Stimulated activated CD4-positive, alpha-beta T cell treated with anti-CD3 and anti-CD28 coated beads, Interleukin-15, amount 100 ng/mL, for 48 hours (primary cell): ENCODE measurements around the gene NR2C2AP.

ENCODE experiments used
- DNase-seq, 2 donors: peaks; one replicate each; pipeline ENCODE4 v3.0.0-alpha.2; 2020; ENCODE audit warnings: low read depth in 2 of 2

NR2C2AP gene

DNA sequence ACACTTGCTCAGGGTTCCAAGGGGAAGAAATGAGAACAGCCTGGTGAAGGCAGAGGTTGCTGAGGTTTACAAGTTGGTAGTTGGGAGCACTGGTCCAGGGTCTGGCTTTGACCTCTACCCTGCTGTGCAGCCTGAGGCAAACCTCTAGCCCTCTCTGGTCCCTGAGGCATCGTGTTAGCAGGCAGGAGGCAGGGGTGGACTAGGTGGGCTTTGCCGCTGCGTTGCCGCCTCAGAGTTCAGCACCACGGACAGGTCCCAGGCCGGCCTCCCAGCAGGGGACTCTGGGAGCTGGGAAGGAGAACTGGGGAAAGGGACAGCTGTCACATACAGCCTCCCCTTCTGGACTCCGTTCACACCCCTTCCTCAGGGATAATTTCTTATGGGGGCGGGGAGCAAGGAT, 11.7 kb upstream of the NR2C2AP start:
- DNase-seq: no peak

DNA sequence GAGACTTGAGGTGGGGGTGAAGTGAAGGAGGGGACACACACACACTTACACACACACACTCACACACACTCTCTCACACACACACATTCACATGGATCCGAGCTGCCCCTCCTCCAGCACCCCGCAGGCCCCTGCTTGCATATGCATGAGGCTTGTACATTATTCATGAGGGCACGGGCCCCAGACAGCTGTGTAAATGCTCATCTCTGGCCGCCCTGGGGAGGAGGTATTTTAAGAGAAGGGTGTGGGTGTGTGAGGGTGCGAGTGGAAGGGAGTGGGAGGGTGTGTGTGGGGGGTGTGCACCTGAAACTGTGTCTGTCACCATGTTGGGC, 10.9 kb upstream of the NR2C2AP start:
- no peak for DNase-seq

DNA sequence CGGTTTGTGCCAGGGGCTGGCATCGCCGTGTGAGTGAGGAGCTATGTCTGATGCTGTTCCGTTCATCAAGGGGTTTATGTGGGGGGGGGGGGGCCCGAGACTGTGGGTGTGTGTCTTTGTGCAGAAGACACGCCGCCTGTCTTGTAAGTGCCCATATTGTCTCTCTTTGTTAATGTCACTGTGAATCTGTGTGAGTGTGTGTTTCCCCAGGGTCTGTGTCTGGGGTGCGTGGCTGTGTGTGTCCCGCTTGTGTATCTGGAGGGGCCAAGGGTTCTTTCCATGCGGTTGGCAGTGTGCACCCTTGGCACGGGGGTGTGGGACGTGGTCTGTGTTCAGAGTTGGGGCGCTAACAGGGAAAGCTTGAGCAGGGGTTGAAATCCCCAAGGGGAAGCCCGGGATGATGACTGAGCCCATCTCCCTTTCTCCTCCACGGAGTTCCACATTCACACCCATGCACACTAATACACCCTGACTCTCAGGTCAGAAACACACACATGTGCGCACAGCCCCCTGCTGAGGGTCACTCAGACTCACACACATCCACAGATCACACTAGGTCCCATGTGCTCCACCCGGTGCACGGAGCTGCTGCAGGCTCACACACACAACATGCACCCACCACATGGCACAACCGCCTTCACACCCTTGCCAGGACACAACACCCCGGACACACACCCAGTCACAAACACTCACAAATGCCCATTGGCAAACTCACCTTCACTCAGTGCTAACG, 10.4 kb upstream of the NR2C2AP start:
- DNase-seq: no peak

DNA sequence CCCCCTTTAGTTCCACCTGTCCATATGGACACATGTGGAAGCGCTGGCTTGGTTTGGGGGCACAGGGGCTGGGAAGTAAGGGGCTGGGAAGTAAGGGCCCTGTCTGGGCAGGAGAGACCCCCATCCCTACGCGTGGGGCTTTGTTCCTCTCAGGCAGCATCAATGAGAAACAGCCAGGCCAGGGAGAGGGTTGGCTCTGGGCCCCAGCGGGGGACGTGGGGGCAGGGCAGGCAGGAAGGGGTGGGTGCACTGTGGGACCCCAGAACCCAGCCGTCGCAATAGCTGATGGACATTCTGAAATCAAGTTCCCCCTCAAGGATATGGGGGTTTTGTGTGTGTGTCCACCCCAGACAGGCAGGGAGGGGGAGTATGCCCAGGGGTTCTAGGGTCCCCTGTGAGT, 9.7 kb upstream of the NR2C2AP start:
- no peak for DNase-seq

DNA sequence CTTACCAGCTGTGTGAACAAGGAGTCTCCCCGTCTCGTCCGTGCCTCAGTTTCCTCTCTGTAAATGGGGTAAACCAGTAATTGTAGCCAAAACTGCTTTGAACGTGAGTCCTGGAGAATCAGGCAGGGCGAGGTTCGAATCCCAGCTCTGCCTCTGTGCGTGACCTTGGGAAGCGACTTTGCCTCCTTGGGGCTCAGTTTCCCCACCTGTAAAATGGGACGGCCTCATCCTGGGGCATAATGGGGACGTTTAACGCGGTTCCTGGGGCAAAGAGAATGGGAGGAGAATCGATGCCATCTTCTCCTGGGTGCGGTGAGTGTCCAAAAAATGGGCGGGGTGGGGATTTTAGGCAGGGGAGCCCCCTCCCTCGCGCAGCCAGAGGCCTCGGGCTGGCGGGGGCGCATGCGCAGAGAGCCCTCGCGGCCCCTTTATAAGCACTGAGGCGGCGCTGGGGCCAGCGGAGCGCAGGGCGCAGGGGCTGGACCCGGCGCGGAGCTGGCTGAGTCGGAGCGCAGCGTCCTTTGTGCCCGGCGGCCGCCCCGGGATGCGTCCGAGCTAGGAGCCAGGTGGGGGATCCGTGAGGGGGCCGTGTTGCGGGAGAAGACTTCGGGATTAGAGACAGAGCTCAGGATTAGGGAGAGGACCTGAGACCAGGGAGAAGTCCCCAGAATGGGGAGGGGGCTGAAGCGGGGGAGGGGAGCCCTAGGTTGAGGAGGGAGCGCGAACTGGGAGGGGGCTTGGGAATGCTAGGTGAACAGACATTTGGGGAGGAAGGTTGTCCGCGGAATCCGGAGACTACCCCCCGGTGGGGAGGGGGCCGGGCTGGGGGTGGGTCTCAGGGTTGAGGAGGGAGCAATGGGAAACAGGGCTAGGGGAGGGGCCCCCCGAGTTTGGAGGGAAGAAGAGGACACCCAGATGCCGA, 8.5 kb upstream of the NR2C2AP start, which contains the start of gene NCAN:
Gene NCAN, plus strand, starts transcription at position 460 of the 922 bp plus-strand sequence. CDS start 4,996 bp downstream, outside the sequence.
- DNase-seq: no peak

DNA sequence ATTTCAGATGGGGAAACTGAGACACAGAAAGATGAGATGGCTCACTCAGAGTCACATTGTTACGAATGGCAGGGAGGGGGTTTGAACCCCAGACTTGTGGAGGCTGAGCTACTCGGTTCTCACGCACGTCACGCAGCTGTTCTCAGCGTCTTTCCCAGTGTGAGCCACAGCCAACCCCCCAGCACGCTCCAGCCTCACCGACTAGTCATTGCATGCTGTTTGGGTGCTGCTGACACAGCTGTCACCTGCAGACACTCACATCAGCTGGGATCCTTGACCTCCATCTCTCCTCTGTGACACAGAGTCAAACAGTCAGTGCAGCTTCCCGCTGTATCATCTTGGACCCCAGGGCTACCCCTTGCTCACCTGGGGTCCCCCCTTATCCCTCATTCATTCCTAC, 6.2 kb upstream of the NR2C2AP start:
- no peak for DNase-seq

DNA sequence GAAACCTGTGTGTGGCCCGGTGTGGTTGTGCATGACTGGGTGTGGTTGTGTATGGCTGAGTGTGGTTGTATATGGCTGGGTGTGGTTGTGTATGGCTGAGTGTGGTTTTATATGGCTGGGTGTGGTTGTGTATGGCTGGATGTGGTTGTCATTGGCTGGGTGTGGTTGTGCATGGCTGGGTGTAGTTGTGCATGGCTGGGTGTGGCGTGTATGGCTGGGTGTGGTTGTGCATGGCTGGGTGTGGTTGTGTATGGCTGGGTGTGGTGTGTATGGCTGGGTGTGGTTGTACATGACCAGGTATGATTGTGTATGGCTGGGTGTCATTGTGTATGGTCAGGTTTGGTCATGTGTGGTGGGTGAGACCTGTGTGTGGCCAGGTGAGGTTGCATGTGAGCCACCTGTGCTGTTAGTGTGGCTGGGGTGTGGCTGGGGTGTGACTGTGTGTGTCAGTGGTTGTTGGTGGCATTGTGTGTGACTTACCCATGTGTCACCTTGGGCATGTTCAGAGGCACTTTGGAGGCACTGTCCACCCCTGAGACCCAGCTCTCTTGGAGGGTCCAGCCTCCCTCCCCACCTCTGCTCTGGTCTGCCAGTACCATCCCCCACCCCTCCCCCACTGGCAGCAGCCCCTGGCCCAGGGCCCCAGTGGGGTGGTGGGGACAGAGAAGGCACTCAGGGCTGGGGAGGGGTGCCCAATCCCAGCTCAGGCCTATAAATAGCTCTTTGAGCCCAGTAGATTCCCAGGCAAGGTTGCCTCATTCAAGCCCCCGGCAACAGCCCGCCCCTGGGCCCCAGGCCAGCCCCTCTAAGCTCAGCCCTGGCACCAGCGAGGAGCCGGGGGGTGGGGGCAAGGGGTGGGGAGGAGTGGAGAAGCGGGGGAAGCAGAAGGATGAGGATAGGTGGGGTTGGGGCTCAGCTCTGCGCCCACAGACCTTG, 4.7 kb upstream of the NR2C2AP start:
- DNase-seq: no peak

DNA sequence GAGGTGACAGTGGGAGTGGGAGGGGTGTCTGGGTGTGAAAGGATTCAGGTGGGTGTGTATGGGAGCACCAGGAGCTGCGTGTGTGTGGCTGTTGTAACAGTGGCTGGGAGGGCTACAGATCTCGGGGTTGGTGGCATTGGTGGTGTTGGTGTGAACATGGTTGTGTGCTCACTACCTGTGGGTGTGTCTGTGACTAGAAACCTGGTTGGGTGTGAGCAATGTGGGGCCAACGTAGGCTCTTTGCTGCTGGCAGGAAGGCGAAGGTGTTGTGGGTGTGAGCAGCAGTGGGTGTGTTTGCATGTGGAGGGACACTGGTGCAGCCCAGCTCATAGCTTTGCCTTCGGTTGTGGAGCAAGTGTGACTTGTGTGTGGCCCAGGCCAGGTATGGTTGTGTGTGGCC, 3.7 kb upstream of the NR2C2AP start:
- no peak for DNase-seq

DNA sequence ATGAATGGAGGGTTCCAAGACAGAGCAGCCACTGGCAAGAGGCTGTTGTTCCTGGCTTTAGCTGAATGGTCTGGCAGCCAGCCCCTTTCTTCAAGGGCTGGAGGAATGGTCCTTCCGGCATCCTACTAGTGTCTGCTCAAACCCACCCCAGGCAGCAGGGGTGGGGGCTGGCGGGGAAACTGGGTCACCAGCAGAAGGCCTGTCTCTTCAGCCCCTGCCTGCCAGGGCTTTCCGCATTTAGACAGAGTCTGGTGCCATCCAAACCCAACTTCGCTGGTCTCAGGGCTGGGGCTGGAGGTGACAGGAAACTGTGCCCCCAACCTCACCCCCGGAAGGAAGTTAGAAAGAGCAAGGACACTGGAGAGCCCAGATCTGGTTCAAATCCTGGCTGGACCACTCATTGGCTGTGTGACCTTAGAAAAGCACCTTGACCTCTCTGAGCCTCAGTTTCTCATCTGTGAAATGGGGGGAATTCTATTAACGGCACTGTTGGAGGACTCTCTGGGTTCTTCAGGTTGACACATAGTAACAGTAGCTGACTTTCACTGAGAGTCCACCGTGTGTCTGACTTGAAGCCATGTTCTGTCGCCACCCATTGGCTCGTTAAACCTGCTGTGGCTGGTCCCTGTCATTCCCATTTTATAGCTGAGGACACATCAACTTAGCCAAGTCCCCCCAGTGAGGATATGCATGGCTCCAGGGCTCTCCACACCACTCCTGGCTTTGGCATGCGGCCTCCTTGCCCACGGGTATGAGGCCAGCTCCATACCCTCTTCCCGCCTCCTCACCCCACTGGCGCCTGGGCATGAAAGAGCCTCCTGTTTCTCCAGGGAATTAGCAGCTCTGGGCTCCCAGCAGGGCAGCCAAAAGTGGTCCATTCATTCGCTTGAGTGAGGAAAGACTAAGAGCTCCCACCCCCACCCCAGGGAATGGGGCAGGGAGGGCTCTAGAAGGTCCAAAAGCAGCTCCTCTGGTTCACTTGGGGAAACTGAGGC, 2.5 kb upstream of the NR2C2AP start:
- DNase-seq: no peak

DNA sequence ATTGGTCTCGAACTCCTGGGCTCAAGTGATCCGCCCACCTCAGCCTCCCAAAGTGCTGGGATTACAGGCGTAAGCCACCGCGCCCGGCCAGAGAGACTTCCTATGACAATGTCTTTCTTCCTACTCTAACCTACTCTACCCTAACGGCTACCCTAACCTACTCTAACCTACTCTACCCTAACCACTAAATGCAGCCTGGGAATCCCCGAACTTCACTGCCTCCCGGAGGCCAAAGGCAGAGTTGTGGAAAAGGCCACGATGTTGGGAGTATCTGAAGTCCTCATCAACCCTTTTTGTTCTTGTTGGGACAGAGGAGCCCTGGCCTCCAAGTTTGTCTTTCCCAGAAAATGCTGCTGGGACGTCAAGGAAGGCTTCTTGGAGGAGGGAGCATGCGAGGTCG, 967 bp upstream of the NR2C2AP start:
- DNase-seq: no peak

DNA sequence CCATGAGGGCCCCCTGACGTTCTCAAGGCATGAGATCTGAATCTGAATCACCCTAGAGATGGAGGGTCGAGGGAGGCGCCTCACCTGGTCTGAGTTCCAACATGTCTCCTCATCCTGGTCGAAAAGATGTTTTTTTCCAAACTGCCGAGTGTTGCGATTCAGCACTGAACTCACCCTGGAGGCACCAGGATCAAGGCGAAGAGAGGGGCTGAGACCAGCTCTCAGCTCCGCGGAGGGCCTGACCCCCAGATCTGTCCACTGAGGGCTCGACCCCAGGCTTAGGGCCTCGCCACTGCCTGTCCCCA, 555 bp downstream of the NR2C2AP start:
- DNase-seq: no peak

DNA sequence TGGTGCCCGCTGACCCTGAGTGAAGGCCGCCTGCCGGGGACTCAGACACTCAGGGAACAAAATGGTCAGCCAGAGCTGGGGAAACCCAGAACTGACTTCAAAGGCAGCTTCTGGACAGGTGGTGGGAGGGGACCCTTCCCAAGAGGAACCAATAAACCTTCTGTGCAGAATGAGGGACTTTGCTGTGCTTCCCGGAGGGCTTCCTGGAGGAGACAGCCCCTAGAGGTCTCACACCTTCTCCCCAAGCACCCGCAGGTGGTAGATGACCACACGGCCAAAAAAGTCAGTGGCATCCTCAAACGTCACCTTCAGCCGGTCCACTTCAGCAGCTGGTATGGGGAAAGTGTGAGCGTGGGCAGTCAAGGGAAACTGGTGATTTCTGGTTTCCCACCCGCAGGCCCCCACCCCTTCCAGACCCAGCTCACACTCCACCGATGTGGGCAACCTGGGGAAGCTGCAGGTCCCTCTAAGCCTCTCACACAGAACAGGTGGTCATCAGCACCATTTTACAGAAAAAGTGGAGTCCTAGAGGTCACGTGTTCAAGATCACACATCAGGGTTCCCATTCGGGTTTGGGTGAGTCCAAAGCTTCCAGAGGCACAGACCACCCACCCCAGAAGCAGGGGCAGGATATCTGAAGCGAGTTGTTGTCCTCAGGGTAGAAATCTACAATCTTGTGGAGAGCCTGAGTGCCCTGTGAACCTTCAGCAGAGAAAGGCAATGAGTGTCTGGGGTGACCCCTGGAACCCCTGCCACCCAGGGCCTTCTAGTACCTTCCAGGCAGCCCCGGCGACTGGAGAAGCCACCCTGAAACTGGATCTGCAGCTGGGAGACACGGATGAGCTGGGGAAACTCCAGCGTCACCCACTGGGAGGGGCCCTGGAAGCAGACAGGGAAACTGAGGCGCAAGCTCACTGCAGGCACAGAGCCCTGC, 1.2 kb downstream of the NR2C2AP start:
- DNase-seq: no peak

DNA sequence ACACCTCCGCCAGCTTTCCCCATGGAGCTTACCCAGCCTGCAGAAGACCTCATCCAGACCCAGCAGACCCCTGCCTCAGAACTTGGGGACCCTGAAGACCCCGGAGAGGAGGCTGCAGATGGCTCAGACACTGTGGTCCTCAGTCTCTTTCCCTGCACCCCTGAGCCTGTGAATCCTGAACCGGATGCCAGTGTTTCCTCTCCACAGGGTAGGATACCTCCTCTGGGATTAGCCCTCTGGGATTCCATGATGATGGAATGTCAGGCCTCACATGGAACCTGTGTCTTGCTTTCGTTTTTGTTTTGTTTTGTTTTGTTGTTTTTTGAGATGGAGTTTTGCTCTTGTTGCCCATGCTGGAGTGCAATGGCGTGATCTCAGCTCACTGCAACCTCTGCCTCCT, 9.3 kb downstream of the NR2C2AP start:
- DNase-seq: no peak

DNA sequence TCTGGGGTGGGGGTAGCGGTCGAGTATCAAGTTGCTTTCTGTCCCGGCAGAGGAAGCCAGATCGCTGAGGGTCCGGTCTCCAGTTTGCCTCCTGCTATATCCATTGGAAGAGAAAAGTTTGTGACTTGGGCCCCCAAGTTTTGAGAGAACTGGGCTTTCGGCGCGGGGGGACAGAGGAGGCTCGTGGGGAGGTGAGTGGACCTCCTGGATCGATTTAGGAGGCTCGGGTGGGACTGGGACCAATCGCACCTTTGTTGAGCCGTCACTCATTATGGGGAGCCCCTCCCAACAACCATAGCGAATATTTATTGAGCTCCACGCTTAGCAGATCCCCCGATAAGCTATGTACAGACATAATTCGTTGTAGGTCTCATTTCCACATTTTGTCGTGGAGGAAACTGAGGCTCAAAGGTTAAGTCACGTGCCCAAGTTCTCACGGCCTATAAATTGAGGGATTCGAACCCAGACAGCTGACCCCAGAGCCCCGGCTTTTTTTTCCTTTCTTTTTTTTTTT, 10.2 kb downstream of the NR2C2AP start:
- no peak for DNase-seq

DNA sequence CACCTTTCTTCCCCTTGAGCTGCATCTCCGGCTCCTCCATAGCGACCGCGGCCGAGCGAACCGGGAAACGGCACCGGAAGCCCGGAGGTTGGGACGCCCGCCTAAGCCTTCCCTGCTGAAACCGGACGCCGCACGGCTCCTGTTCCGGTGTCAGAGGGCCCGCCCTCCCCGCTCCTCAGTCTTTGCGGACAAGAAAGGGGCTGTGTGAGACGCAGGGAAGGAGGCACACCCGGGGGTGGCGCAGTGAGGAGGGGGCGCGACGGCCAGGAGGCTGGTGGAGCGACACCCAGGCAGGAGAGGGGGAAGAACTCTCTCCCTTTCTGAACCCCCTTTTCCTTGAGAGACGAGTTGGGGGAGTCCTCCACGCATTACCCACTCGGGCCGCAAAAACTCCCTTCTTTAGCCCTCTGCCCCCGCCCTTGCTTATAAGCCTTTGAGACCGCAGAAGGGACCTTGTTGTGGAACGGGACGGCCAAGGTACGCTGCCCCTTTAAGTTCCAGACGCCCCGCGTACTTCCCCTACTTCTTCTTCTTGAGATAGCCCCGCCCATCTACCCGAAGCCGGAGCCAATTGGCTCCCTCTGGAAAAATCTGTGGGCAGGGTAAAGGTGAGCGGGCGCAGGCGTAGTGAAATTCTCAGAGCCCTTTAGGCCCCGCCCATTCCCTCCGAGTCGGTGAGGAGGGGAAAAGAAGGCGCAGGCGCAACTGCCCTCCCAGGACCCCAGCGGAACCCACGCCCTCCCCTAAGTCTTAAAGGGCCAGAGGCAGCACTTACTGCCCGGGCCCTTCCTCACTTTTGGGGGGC, 10.9 kb downstream of the NR2C2AP start, which contains the start of the genes BORCS8 and RFXANK:
Gene BORCS8, minus strand, starts transcription at position 75 of the 805 bp plus-strand sequence. Its CDS starts 35 bp downstream, at position 40.
Gene RFXANK, plus strand, starts transcription at position 181 of the 805 bp plus-strand sequence. CDS start 1,689 bp downstream, outside the sequence.
- peak; percentile 98 to 99 for DNase-seq

DNA sequence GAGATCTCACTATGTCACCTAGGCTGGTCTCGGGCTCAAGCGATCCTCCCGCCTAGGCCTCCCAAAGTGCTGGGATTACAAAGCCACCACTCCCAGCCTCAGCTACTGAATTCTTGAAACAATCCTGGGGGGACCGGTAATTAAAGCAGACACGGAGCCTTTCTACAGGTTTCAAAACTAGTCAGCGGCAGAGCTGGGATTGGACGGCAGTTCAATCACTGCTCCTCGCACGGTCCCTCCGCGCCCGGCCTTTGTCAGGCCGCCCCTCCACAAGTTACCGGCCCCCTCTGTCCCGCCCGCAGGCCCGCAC, 11.5 kb downstream of the NR2C2AP start:
- DNase-seq: no peak

DNA sequence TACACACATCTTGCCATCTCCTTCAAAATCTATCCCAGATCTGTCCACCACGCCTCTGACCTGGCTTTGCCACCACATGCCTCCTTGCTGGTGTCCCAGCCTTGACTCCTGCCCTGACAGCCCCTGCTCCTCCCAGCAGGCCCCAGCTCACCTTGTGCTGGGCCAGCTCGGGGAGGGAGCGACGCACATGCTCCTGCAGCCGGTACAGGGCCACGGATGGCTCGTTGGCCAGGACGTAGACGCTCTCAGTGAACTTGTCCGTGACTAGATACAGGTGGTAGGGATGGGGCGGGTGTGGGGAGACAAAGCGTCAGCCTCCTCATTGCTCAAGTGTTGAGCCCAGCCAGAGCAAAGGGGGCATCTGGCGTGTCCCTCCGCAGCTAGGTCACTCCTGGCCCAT, 16.5 kb downstream of the NR2C2AP start:
- no peak for DNase-seq

DNA sequence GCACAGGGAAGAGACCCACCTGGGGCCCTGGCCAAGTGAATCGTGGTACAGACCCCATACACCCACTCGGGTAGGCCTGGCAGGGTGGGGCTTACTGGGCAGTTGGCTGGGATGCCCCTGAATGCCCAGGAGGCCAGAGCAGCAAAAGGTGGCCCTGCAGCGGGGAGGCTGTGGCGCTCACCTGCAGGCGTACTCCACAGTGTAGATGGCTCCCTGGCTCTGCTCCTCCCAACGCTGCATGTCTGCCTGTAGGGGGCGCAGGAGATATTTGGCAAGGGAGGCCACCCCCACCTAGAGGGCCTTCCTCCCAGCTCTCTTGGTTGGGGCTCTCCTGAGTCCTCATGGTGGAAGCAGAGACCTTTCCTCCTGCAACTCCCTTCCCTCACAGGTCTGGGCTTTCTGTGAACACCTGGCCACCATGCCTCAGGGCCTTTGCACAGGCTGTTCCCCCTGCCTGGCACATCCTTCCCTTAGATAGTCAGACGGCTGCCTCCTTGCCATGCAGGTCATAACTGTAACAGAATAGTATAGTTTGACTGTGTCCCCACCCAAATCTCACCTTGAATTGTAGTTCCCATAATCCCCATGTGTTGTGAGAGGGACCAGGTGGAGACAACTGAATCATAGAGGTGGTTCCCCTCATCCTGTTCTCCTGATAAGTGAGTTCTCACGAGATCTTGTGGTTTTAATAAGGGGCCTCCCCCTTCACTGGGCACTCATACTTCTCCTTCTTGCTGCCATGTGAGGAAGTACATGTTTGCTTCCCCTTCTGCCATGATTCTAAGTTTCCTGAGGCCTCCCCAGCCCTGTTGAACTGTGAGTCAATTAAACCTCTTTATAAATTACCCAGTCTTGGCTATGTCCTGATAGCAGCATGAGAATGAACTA, 17.1 kb downstream of the NR2C2AP start:
- peak; percentile 27 to 62 for DNase-seq
